Peyer's patch (tissue), 4 donors: ENCODE data around the gene HDAC9. TPM values are rescaled to one million over a fixed set of nuclear protein-coding genes. Genes with fewer than 3 reads are reported as not detected.

Experiments used
- DNase-seq, 3 donors: peaks; one replicate each; pipeline ENCODE4 v3.0.0-alpha.2; 2017 to 2019
- H3K27ac ChIP-seq, 4 donors: fragments of 200-600 bp; sonication (generic); one replicate each; pipeline ENCODE4 v1.5.1; 2016 to 2019
- H3K27me3 ChIP-seq, 2 donors: fragments of 200-600 bp; sonication (generic); one replicate each; pipeline ENCODE4 v1.5.1; 2019
- H3K36me3 ChIP-seq, 3 donors: fragments of 200-600 bp; sonication (generic); one replicate each; pipeline ENCODE4 v1.5.1; 2016 to 2019
- H3K4me1 ChIP-seq, 4 donors: fragments of 200-600 bp; sonication (generic); one replicate each; pipeline ENCODE4 v1.5.1; 2016 to 2019
- H3K4me3 ChIP-seq, 4 donors: fragments of 200-600 bp; sonication (generic); 1 replicate in 3 of 4; 2 replicates in 1 of 4; pipeline ENCODE4 v1.5.1; 2016 to 2019; ENCODE audit warnings: mild to moderate bottlenecking in 1 of 4
- H3K9me3 ChIP-seq, 4 donors: fragments of 200-600 bp; sonication (generic); one replicate each; pipeline ENCODE4 v1.5.1; 2016 to 2019; ENCODE audit warnings: mild to moderate bottlenecking in 1 of 4
- CTCF ChIP-seq, 6 experiments: fragments of 450-650 bp in 4 of 6; fragments of 200-600 bp in 2 of 6; sonication (generic) in 1 of 6; IDR thresholded peaks; one replicate each; pipeline ENCODE4 v1.5.1; 2017 to 2019; ENCODE audit warnings: antibody characterized with exemption in 6 of 6, mild to moderate bottlenecking in 3 of 6, moderate library complexity in 1 of 6
- POLR2A ChIP-seq, 2 donors: fragments of 450-650 bp; IDR thresholded peaks; one replicate each; pipeline ENCODE4 v1.5.1; 2017; ENCODE audit warnings: antibody characterized with exemption in 2 of 2, mild to moderate bottlenecking in 2 of 2, moderate library complexity in 2 of 2
- total RNA-seq, 4 donors: library from RNA; depleted of rRNA; stranded (reverse); fragments of >200 nt; gene quantifications; one replicate each; pipeline ENCODE4 v1.1.0, GENCODE V29; 2016

The HDAC9 gene
- total RNA-seq, 4 donors from 2014 or later: 0.88 to 75.9 (median 4.4) TPM

GRCh38 chr7:18679261-18679660 is 183.7 kb downstream of the HDAC9 start:
- H3K27me3 ChIP-seq: no peaks in the 10 kb centered on the region
- no peak overlapping the region for H3K4me3 ChIP-seq
- H3K9me3 ChIP-seq: no peaks in the 10 kb centered on the region
- TF ChIP-seq CTCF (IDR thresholded peaks at IDR 0.05): no peak
- no peaks in the 10 kb centered on the region for H3K36me3 ChIP-seq
- DNase-seq: no peak
- no peaks in the 10 kb centered on the region for H3K4me1 ChIP-seq
- H3K27ac ChIP-seq: no peak overlapping the region

GRCh38 chr7:18680576-18680975 is 185.0 kb downstream of the HDAC9 start:
- no peaks in the 10 kb centered on the region for H3K9me3 ChIP-seq
- H3K4me3 ChIP-seq: no peak overlapping the region
- no peaks in the 10 kb centered on the region for H3K36me3 ChIP-seq
- H3K27ac ChIP-seq: no peak overlapping the region
- no peak for DNase-seq
- TF ChIP-seq POLR2A (IDR thresholded peaks at IDR 0.05): no peak
- TF ChIP-seq CTCF (IDR thresholded peaks at IDR 0.05): no peak
- H3K27me3 ChIP-seq: no peaks in the 10 kb centered on the region
- no peaks in the 10 kb centered on the region for H3K4me1 ChIP-seq

GRCh38 chr7:18684916-18685315 is 189.4 kb downstream of the HDAC9 start:
- no peaks in the 10 kb centered on the region for H3K27me3 ChIP-seq
- H3K9me3 ChIP-seq: no peaks in the 10 kb centered on the region
- TF ChIP-seq CTCF (IDR thresholded peaks at IDR 0.05): no peak
- no peak for TF ChIP-seq POLR2A (IDR thresholded peaks at IDR 0.05)
- no peaks in the 10 kb centered on the region for H3K4me1 ChIP-seq
- no peak overlapping the region for H3K4me3 ChIP-seq
- DNase-seq: no peak
- no peaks in the 10 kb centered on the region for H3K36me3 ChIP-seq
- no peak overlapping the region for H3K27ac ChIP-seq

GRCh38 chr7:18685971-18686370 is 190.4 kb downstream of the HDAC9 start:
- H3K9me3 ChIP-seq: no peaks in the 10 kb centered on the region

GRCh38 chr7:18689551-18689950 is 194.0 kb downstream of the HDAC9 start:
- no peak overlapping the region for H3K27ac ChIP-seq
- H3K9me3 ChIP-seq: no peaks in the 10 kb centered on the region
- TF ChIP-seq CTCF (IDR thresholded peaks at IDR 0.05) (no peak), POLR2A (IDR thresholded peaks at IDR 0.05) (no peak)
- no peaks in the 10 kb centered on the region for H3K4me1 ChIP-seq
- DNase-seq: no peak
- H3K27me3 ChIP-seq: no peaks in the 10 kb centered on the region
- no peaks in the 10 kb centered on the region for H3K36me3 ChIP-seq
- H3K4me3 ChIP-seq: no peak overlapping the region

More at GRCh38 chr7:18685971-18686370, 190.4 kb downstream of the HDAC9 start:
- no peaks in the 10 kb centered on the region for H3K4me1 ChIP-seq
- no peak for DNase-seq
- no peak overlapping the region for H3K27ac ChIP-seq
- no peaks in the 10 kb centered on the region for H3K36me3 ChIP-seq
- no peaks in the 10 kb centered on the region for H3K27me3 ChIP-seq
- H3K4me3 ChIP-seq: no peak overlapping the region
- TF ChIP-seq CTCF (IDR thresholded peaks at IDR 0.05): no peak
- TF ChIP-seq POLR2A (IDR thresholded peaks at IDR 0.05): no peak

GRCh38 chr7:18693406-18693805 is 197.9 kb downstream of the HDAC9 start:
- Histone ChIP-seq H3K27ac (no peak overlapping the region), H3K4me3 (no peak overlapping the region), H3K27me3 (no peaks in the 10 kb centered on the region), H3K4me1 (no peaks in the 10 kb centered on the region), H3K9me3 (no peaks in the 10 kb centered on the region), H3K36me3 (no peaks in the 10 kb centered on the region)
- DNase-seq: no peak
- TF ChIP-seq CTCF (IDR thresholded peaks at IDR 0.05) (peak in 3 of 6 experiments; percentile 17 to 24 (median 18)), POLR2A (IDR thresholded peaks at IDR 0.05) (no peak)
